ENCODE measurements around the gene ASPSCR1.

DNA sequence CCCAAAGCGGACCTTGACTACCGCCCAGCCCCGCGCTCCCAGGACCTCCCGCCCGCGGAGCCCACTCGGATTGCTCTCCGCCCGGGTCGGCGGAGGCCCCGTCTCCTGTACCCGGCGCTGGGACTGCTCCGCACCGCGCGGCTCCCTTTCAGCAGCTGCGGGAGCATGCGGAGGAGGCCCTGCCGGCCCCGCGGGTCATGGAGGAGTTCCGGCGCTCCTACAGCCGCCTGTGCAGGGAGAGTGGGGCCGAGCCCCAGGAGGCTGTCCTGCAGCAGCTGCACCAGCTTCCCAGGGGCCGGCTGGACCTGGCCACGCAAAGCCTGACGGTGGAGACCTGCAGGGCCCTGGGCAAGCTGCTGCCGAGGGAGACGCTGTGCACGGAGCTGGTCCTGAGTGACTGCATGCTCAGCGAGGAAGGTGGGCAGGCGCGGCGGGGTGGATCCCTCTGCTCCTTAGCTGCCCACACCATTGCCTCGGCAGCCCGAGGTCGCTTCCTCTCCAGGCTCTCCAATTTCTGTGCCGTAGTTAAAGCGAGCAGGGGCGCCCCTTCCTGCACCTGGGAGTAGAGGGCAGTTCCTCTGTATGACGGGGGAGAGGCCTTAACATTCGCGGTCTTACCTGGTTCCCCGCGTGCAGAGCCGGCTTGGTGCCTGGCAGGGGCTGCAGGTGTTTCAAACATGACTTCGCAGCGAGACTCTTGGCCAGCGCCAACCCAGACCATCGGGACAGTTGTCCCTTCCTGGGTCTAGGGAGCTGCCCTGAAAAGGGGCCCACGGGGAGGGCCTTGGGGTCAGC lies 46.2 kb downstream of the ASPSCR1 start:
- TF ChIP-seq PML (IDR thresholded peaks at IDR 0.05; ENCODE audit: low read length) (no peak), POLR2A (IDR thresholded peaks at IDR 0.05; ENCODE audit: low read depth, low read length) (no peak), ZBED1 (IDR thresholded peaks at IDR 0.05; ENCODE audit: borderline replicate concordance) (no peak), TARDBP (IDR thresholded peaks at IDR 0.05; ENCODE audit: borderline replicate concordance) (no peak)
- TF ChIP-seq, protein P1, sequence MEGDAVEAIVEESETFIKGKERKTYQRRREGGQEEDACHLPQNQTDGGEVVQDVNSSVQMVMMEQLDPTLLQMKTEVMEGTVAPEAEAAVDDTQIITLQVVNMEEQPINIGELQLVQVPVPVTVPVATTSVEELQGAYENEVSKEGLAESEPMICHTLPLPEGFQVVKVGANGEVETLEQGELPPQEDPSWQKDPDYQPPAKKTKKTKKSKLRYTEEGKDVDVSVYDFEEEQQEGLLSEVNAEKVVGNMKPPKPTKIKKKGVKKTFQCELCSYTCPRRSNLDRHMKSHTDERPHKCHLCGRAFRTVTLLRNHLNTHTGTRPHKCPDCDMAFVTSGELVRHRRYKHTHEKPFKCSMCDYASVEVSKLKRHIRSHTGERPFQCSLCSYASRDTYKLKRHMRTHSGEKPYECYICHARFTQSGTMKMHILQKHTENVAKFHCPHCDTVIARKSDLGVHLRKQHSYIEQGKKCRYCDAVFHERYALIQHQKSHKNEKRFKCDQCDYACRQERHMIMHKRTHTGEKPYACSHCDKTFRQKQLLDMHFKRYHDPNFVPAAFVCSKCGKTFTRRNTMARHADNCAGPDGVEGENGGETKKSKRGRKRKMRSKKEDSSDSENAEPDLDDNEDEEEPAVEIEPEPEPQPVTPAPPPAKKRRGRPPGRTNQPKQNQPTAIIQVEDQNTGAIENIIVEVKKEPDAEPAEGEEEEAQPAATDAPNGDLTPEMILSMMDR (IDR thresholded peaks at IDR 0.05 in 2 of 3, conservative IDR thresholded peaks at IDR 0.05 in 1 of 3; ENCODE audit: control insufficient read depth in 2 of 3, extremely low read depth in 1 of 3, insufficient read depth in 1 of 3, low read depth in 3 of 3, low read length in 3 of 3) = no peak
